ENCODE measurements around the gene GLIS1.

GLIS1 gene

GRCh38 chr1:53459321-53460175 lies 279.4 kb downstream of the GLIS1 start, which contains the start of gene DMRTB1:
Gene DMRTB1, plus strand, starts transcription at chr1:53459399. Its CDS starts 55 bp downstream, at chr1:53459454.
- ATAC-seq (no peak), DNase-seq (ENCODE audit: low spot score in 2 of 2) (no peak)
- Mint-ChIP-seq H3K36me3 (no peaks in the 10 kb centered on the region), H3K4me1 (no peaks in the 10 kb centered on the region), H3K9me3 (no peaks in the 10 kb centered on the region), H3K27ac (no peak within 1 kb of the TSS), H3K4me3 (no peak within 1 kb of the TSS)

GRCh38 chr1:53458634-53459033 lies 280.3 kb downstream of the GLIS1 start:
- H3K9me3 Mint-ChIP-seq = no peaks in the 10 kb centered on the region
- H3K4me3 Mint-ChIP-seq = no peak overlapping the region
- H3K4me1 Mint-ChIP-seq = no peaks in the 10 kb centered on the region
- no peaks in the 10 kb centered on the region for H3K36me3 Mint-ChIP-seq
- DNase-seq (ENCODE audit: low spot score in 2 of 2) (no peak), ATAC-seq (no peak)
- no peak overlapping the region for H3K27ac Mint-ChIP-seq

Measured in stimulated activated effector memory CD8-positive, alpha-beta T cell treated with anti-CD3 and anti-CD28 coated beads, Interleukin-12 subunit alpha, Interleukin-12 subunit beta, amount 100 ng/mL, for 72 hours (primary cell).